GM18508 (cell line): Measurements from ENCODE around the gene SDS.

Source experiments
- ATAC-seq: cut with Tn5 transposase; IDR thresholded peaks from one replicate; pipeline ENCODE4 v1.9.1; 2021; ENCODE audit warnings: moderate number of reproducible peaks; ENCODE audit not compliant: insufficient read depth, unreplicated experiment

SDS gene

GRCh38 chr12:113427882-113428281 lies 24.2 kb upstream of the SDS start:
- no peak for ATAC-seq

DNA sequence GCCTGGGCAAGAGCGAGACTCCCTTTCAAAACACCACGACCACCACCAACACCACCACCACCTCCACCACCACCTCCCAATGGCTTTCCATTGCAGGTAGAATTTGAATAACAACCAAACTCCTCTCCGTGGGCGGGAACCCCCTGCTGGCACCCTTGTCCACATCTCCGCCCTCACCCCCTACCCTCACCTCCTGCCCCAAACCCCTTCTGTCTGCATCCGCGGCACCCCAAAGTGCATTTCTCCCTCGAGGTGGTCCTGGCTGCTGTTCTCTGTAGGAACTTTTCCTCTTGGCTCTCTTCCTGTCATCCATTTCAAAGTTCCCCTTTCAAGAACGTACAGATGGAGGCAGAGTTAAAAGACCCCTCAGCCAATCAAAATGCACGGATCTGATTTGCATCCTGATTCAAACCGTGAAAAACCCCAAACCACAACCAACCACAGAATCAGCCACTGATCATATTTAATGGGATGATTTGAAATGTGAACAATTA lies 22.3 kb upstream of the SDS start:
- ATAC-seq, result no peak

GRCh38 chr12:113424915-113425823 lies 21.5 kb upstream of the SDS start:
- no peak for ATAC-seq

DNA sequence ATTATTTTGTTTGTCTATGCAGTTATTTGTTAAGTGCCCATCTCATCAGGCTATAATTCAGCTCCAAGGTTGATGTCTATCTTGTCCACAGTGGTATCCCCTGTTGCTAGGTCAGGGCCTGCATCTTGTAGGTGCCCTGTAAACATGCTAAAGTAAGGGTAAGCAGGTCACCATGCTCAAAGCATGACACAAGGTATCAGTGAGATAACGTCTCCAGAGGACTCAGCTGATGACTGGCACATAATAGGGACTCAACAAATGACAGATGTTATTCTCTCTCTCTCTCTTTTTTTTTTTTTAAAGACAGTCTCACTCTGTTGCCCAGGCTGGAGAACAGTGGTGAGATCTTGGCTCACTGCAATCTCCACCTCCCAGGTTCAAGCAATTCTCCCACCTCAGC lies 20.8 kb upstream of the SDS start:
- no peak for ATAC-seq

- no peak for ATAC-seq
These were observed 19.4 kb upstream of the SDS start for GRCh38 chr12:113422886-113423669.

DNA sequence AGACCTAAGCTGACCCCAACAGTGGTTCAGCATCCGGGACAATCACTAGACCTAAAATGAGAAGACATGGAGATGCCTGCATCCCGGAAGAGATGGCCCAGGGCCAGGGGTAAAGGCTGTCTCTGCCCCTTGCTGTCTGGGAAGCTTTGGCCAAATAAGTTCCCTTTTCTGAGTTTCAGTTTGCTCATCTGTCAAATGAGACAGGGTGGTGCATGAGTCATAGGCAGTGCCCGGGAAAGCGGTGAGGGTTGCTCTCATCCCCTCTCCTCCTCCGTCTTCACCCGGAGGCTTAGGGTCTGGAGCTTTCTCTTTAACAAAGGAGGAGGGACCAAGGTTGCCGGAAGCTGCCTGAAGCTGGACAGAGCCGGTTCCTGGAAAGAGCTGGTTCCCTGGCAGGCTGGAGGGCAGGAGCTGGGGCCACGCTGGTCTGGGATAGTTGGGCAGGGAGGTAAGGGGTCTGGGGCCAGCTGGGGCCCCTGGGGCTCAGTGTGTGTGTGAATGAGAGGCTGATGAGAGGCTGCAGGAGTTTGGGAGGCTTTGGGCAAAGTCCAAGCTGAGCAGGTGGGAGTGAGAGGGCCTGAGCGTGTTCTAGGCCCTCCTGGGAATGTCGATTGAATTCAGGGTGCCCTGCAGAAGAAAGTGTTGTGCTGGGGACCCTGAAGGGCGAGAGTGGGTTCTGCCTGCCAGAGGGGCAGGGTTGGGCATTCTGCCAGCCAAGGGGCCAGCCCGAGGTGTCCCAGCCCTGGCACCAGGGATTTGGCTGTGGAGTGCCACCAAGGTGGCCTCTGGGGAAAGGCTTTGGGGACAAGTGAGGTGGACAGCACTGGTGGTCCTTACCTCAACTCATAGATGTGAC lies 18.6 kb upstream of the SDS start, which contains the start of gene SDSL:
TSS of gene SDSL (plus strand) at position 351 of the 856 bp plus-strand sequence. CDS start 5,603 bp downstream, outside the sequence.
- peak; percentile 69 for ATAC-seq

GRCh38 chr12:113420996-113421595 lies 17.4 kb upstream of the SDS start:
- ATAC-seq, result no peak

- ATAC-seq, result no peak
These were observed 14.7 kb upstream of the SDS start for GRCh38 chr12:113418213-113418879.

GRCh38 chr12:113416091-113416754 lies 12.5 kb upstream of the SDS start:
- ATAC-seq, result no peak

- no peak for ATAC-seq
These were observed 10.9 kb upstream of the SDS start for GRCh38 chr12:113414519-113415038.

DNA sequence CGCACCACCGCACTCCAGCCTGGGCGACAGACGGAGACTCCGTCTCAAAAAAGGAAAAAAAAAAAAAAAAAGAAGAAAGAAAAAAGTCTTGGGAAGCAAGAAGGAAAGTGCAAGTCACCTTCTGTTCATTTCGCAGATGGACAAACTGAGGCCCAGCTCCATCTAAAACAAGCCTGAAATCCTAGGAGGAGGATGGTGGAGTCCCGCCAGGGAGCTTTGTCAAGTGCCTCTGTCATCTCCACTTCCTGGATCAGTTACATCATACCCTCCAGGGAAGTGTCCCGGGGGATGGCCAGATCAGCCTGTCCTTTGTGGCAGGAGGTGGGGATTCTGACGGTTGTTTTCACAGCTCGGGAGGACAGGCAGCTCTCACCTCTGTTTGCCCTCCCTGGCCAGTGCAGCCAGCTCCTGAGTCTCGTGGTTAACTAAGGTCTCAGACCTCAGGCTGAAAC lies 9.8 kb upstream of the SDS start:
- no peak for ATAC-seq

GRCh38 chr12:113409462-113410124 lies 5.9 kb upstream of the SDS start:
- ATAC-seq, result no peak

DNA sequence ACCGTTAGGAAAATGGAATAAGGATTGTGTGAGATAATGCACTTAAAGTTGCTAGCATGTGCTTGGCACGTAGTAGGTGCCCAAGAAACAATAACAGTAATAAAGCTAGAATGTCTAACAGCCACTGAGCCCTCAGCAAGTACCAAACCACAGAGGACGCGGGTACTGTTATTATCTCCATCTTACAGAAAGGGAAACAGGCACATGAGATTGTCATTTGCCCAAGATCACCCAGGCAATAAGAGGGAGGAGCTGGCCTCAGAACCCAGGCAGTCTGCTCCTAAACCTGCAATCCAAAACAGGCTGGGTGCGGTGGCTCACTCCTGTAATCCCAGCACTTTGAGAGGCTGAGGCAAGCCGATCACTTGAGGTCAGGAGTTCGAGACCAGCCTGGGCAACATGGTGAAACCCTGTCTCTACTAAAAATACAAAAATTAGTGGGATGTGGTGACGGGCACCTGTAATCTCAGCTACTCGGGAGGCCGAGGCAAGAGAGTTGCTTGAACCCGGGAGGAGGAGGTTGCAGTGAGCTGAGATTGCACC lies 5.1 kb upstream of the SDS start:
- no peak for ATAC-seq

- no peak for ATAC-seq
These were observed 4.4 kb upstream of the SDS start for GRCh38 chr12:113407931-113408600.

DNA sequence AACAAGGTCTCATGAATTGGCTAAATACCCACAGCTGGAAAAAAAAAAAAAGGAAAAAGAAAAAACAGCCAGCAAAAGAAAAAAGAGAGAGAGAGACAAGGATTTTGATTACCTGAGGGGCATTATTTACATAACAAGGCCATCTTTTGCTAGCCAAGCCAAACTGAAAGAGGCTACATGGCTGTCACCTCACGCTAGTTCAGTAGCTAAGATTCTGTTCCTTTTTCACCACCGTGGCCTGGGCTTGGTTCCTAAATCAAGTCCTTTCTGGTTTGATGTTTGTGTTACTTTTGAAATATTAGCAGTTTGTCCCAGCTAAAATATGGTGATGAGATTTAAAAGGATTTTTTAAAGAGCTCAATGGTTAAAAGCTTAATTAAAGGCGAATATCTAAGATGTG lies 2.0 kb upstream of the SDS start:
- no peak for ATAC-seq

- no peak for ATAC-seq
These were observed 964 bp downstream of the SDS start for GRCh38 chr12:113402586-113403260.
